ENCODE data around the gene OPHN1.

Gene OPHN1

GRCh38 chrX:68424719-68425118 is 8.6 kb downstream of the OPHN1 start:
- no peak overlapping the region for H3K27ac ChIP-seq
- TF ChIP-seq, protein P1, sequence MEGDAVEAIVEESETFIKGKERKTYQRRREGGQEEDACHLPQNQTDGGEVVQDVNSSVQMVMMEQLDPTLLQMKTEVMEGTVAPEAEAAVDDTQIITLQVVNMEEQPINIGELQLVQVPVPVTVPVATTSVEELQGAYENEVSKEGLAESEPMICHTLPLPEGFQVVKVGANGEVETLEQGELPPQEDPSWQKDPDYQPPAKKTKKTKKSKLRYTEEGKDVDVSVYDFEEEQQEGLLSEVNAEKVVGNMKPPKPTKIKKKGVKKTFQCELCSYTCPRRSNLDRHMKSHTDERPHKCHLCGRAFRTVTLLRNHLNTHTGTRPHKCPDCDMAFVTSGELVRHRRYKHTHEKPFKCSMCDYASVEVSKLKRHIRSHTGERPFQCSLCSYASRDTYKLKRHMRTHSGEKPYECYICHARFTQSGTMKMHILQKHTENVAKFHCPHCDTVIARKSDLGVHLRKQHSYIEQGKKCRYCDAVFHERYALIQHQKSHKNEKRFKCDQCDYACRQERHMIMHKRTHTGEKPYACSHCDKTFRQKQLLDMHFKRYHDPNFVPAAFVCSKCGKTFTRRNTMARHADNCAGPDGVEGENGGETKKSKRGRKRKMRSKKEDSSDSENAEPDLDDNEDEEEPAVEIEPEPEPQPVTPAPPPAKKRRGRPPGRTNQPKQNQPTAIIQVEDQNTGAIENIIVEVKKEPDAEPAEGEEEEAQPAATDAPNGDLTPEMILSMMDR (conservative IDR thresholded peaks at IDR 0.05) = no peak
- no peak for TF ChIP-seq ZFX (IDR thresholded peaks at IDR 0.05)

DNA sequence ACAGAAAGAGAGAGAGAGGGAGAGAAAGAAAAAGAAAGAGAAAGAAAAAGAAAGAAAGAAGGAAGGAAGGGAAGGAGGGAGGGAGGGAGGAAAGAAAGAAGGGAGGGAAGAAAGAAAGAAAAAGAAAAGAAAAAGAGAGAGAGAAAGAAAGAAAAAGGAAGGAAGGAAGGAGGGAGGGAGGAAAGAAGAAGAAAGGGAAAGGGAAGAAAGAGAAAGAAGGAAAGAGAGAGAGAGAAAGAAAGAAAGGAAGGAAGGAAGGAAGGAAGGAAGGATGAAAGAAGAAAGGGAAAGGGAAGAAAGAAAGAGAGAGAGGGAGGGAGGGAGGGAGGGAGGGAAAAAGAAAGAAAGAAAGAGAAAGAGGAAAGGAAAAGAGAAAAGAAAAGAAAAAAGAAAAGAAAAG is 10.8 kb downstream of the OPHN1 start:
- TF ChIP-seq, protein P1 (conservative IDR thresholded peaks at IDR 0.05) = no peak
- TF ChIP-seq ZFX (IDR thresholded peaks at IDR 0.05) = no peak
- no peak overlapping the region for H3K27ac ChIP-seq

GRCh38 chrX:68421636-68422035 is 11.7 kb downstream of the OPHN1 start:
- no peak overlapping the region for H3K27ac ChIP-seq
- TF ChIP-seq, protein P1 (conservative IDR thresholded peaks at IDR 0.05) = no peak
- no peak for TF ChIP-seq ZFX (IDR thresholded peaks at IDR 0.05)

- H3K27ac ChIP-seq = no peak overlapping the region
Observed at GRCh38 chrX:68420559-68420958, 12.7 kb downstream of the OPHN1 start.

DNA sequence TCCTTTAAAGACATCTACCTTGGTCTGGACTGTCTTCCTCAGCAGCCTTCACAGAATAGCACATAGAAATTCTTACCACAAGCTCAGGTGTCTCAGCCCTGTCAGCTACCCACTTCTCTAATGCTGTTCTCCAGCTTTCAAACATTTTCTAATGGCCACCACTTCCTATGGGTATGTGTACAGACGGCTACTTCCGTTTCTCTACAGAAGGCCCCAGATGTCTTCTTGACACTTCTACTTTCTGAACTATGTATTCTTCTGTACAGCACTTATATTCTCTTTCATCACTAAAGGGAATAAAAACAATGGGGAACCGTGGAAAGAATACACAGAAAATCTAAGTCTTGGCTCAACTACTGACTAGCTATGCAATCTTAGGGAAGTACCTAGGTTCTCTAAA is 13.3 kb downstream of the OPHN1 start:
- TF ChIP-seq, protein P1 (conservative IDR thresholded peaks at IDR 0.05) = no peak
- no peak for TF ChIP-seq ZFX (IDR thresholded peaks at IDR 0.05)

More at GRCh38 chrX:68420559-68420958, 12.7 kb downstream of the OPHN1 start:
- no peak for TF ChIP-seq ZFX (IDR thresholded peaks at IDR 0.05)
- TF ChIP-seq, protein P1 (conservative IDR thresholded peaks at IDR 0.05) = no peak

GRCh38 chrX:68417651-68418050 is 15.6 kb downstream of the OPHN1 start:
- no peak overlapping the region for H3K27ac ChIP-seq
- TF ChIP-seq ZFX (IDR thresholded peaks at IDR 0.05) = no peak
- TF ChIP-seq, protein P1 (conservative IDR thresholded peaks at IDR 0.05) = no peak

More for the DNA sequence above, 13.3 kb downstream of the OPHN1 start:
- H3K27ac ChIP-seq = no peak overlapping the region

DNA sequence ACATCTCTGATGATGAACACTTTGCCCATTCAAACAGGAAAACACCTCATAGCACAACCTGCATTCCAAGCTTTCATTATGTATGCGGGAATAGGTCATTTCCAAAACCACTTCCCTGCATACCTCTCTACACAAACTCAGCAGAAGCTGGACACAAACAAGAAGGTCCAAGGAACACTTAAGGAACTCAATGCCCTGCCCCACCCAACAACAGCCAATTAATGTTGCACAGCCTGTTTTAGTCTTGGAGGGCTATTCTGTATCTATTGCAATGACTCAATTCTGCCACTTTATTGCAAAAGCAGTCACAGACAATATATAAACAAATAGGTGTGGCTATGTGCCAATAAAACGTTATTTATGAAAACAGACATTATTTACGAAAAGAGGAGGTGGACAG is 16.7 kb downstream of the OPHN1 start:
- TF ChIP-seq ZFX (IDR thresholded peaks at IDR 0.05) = no peak
- TF ChIP-seq, protein P1 (conservative IDR thresholded peaks at IDR 0.05) = no peak

More for the DNA sequence above, 16.7 kb downstream of the OPHN1 start:
- H3K27ac ChIP-seq = no peak overlapping the region

All from C4-2B (cell line).